ENCODE results near the gene HMGCS1.

DNA sequence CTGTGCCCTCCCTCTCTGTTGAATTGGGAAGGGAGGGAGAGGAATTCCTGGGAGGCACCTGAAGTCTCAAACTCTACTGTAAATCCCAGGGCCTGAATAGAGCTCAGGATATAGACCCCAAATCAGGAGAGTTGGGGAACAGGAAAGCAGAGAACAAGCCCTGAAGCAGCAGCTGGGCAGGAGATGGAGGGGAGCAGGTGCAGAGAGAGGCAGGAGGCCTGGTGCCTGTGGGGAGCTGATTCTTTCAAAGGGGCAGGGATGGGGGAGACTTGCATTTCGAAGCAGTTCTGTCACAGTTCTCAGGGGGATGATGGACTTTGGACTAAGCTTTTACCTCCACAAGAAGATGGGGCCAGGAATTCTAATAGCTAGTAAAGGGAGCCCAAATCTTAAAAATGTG, 71.0 kb downstream of the HMGCS1 start:
- TF ChIP-seq SRY (CRISPR knock-in tag; IDR thresholded peaks at IDR 0.05) (no peak), FOXM1 (CRISPR knock-in tag; IDR thresholded peaks at IDR 0.05) (no peak), NFE2L1 (CRISPR knock-in tag; IDR thresholded peaks at IDR 0.05; ENCODE audit: borderline replicate concordance) (no peak), MXI1 (IDR thresholded peaks at IDR 0.05; ENCODE audit: borderline replicate concordance, low read depth, low read length) (no peak), JUND (CRISPR knock-in tag; IDR thresholded peaks at IDR 0.05) (no peak)
- TF ChIP-seq, protein P1, sequence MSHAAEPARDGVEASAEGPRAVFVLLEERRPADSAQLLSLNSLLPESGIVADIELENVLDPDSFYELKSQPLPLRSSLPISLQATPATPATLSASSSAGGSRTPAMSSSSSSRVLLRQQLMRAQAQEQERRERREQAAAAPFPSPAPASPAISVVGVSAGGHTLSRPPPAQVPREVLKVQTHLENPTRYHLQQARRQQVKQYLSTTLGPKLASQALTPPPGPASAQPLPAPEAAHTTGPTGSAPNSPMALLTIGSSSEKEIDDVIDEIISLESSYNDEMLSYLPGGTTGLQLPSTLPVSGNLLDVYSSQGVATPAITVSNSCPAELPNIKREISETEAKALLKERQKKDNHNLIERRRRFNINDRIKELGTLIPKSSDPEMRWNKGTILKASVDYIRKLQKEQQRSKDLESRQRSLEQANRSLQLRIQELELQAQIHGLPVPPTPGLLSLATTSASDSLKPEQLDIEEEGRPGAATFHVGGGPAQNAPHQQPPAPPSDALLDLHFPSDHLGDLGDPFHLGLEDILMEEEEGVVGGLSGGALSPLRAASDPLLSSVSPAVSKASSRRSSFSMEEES (CRISPR knock-in tag; IDR thresholded peaks at IDR 0.05), result no peak
- TF ChIP-seq, protein P2, sequence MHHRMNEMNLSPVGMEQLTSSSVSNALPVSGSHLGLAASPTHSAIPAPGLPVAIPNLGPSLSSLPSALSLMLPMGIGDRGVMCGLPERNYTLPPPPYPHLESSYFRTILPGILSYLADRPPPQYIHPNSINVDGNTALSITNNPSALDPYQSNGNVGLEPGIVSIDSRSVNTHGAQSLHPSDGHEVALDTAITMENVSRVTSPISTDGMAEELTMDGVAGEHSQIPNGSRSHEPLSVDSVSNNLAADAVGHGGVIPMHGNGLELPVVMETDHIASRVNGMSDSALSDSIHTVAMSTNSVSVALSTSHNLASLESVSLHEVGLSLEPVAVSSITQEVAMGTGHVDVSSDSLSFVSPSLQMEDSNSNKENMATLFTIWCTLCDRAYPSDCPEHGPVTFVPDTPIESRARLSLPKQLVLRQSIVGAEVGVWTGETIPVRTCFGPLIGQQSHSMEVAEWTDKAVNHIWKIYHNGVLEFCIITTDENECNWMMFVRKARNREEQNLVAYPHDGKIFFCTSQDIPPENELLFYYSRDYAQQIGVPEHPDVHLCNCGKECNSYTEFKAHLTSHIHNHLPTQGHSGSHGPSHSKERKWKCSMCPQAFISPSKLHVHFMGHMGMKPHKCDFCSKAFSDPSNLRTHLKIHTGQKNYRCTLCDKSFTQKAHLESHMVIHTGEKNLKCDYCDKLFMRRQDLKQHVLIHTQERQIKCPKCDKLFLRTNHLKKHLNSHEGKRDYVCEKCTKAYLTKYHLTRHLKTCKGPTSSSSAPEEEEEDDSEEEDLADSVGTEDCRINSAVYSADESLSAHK (CRISPR knock-in tag; IDR thresholded peaks at IDR 0.05; ENCODE audit: borderline replicate concordance), result no peak
- TF ChIP-seq, protein P3, sequence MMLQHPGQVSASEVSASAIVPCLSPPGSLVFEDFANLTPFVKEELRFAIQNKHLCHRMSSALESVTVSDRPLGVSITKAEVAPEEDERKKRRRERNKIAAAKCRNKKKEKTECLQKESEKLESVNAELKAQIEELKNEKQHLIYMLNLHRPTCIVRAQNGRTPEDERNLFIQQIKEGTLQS (CRISPR knock-in tag; IDR thresholded peaks at IDR 0.05), result no peak
